ENCODE measurements around the gene ACOT12.
A peak's percentile ranks its signal among the peaks of the same experiment; 100 is the strongest.

The ACOT12 gene

GRCh38 chr5:81400375-81400774 is 6.4 kb upstream of the ACOT12 start:
- no peak for DNase-seq (ENCODE audit: low read depth, low spot score)

- no peak for DNase-seq (ENCODE audit: low read depth, low spot score)
Measured at GRCh38 chr5:81398741-81399140, 4.8 kb upstream of the ACOT12 start.

GRCh38 chr5:81397176-81397575 is 3.2 kb upstream of the ACOT12 start:
- peak; percentile 52 for DNase-seq (ENCODE audit: low read depth, low spot score)

- DNase-seq (ENCODE audit: low read depth, low spot score) = no peak
Measured at GRCh38 chr5:81395262-81395661, 1.3 kb upstream of the ACOT12 start.

GRCh38 chr5:81393430-81393782 is 528 bp downstream of the ACOT12 start:
- DNase-seq (ENCODE audit: low read depth, low spot score) = no peak

GRCh38 chr5:81389025-81389424 is 4.9 kb downstream of the ACOT12 start:
- no peak for DNase-seq (ENCODE audit: low read depth, low spot score)

GRCh38 chr5:81388169-81388568 is 5.8 kb downstream of the ACOT12 start:
- no peak for DNase-seq (ENCODE audit: low read depth, low spot score)

- DNase-seq (ENCODE audit: low read depth, low spot score) = no peak
Measured at GRCh38 chr5:81383867-81384266, 10.1 kb downstream of the ACOT12 start.

- DNase-seq (ENCODE audit: low read depth, low spot score) = no peak
Measured at GRCh38 chr5:81371354-81371876, 22.5 kb downstream of the ACOT12 start.

GRCh38 chr5:81370912-81371311 is 23.0 kb downstream of the ACOT12 start:
- no peak for DNase-seq (ENCODE audit: low read depth, low spot score)

- DNase-seq (ENCODE audit: low read depth, low spot score) = no peak
Measured at GRCh38 chr5:81365541-81365940, 28.4 kb downstream of the ACOT12 start.

- no peak for DNase-seq (ENCODE audit: low read depth, low spot score)
Measured at GRCh38 chr5:81363093-81363871, 30.7 kb downstream of the ACOT12 start.

GRCh38 chr5:81361600-81361999 is 32.3 kb downstream of the ACOT12 start:
- no peak for DNase-seq (ENCODE audit: low read depth, low spot score)

- DNase-seq (ENCODE audit: low read depth, low spot score) = no peak
Measured at GRCh38 chr5:81360640-81361039, 33.3 kb downstream of the ACOT12 start.

- DNase-seq (ENCODE audit: low read depth, low spot score) = no peak
Measured at GRCh38 chr5:81359881-81360280, 34.1 kb downstream of the ACOT12 start.

- DNase-seq (ENCODE audit: low read depth, low spot score) = no peak
Measured at GRCh38 chr5:81359108-81359507, 34.8 kb downstream of the ACOT12 start.

- no peak for DNase-seq (ENCODE audit: low read depth, low spot score)
Measured at GRCh38 chr5:81355291-81356251, 38.4 kb downstream of the ACOT12 start.

GRCh38 chr5:81354093-81354492 is 39.8 kb downstream of the ACOT12 start:
- no peak for DNase-seq (ENCODE audit: low read depth, low spot score)

- DNase-seq (ENCODE audit: low read depth, low spot score) = no peak
Measured at GRCh38 chr5:81353189-81353588, 40.7 kb downstream of the ACOT12 start.

- no peak for DNase-seq (ENCODE audit: low read depth, low spot score)
Measured at GRCh38 chr5:81350507-81350906, 43.4 kb downstream of the ACOT12 start.

- no peak for DNase-seq (ENCODE audit: low read depth, low spot score)
Measured at GRCh38 chr5:81349161-81349560, 44.8 kb downstream of the ACOT12 start.

- DNase-seq (ENCODE audit: low read depth, low spot score) = no peak
Measured at GRCh38 chr5:81345411-81346003, 48.4 kb downstream of the ACOT12 start.

Measured in astrocyte of the hippocampus (primary cell).